Measurements from ENCODE around the gene PSMD3. TPM values are rescaled to one million over a fixed set of nuclear protein-coding genes. Genes with fewer than 3 reads are reported as not detected.

The PSMD3 gene
- total and polyA plus RNA-seq, 2 donors (not counting 1 experiment from before 2014, with no cell fraction given) = 55.5 to 66.9 TPM

GRCh38 chr17:40033339-40033738 is 52.7 kb downstream of the PSMD3 start:
- Histone ChIP-seq H3K4me1 (ENCODE audit: control insufficient read depth, extremely low read depth, insufficient read depth, low read length) (no peaks in the 10 kb centered on the region), H3K36me3 (ENCODE audit: control insufficient read depth, insufficient read depth, low read length) (peaks cover 30% of the 10 kb centered on the region), H2AFZ (ENCODE audit: low read length) (no peak overlapping the region), H4K20me1 (ENCODE audit: control insufficient read depth, extremely low read depth, insufficient read depth, low read length) (no peaks in the 10 kb centered on the region), H3K4me2 (ENCODE audit: extremely low read depth, insufficient read depth, low read length) (no peak overlapping the region), H3K27me3 (ENCODE audit: control insufficient read depth, insufficient read depth, low read length) (no peaks in the 10 kb centered on the region), H3K9me3 (ENCODE audit: control insufficient read depth, insufficient read depth, low read depth, low read length) (no peaks in the 10 kb centered on the region), H3K79me2 (ENCODE audit: control insufficient read depth, insufficient read depth, low read length) (no peaks in the 10 kb centered on the region), H3K27ac (ENCODE audit: insufficient read depth, low read length) (no peak overlapping the region), H3K9ac (ENCODE audit: insufficient read depth, low read length) (no peak overlapping the region), H3K4me3 (replicated peaks in 1 of 4; ENCODE audit: control extremely low read depth in 1 of 4, insufficient read depth in 1 of 4, low read depth in 3 of 4, low read length in 4 of 4) (no peak overlapping the region)
- TF ChIP-seq EZH2 (IDR thresholded peaks at IDR 0.05; ENCODE audit: low read length, missing control alignments) (no peak), CTCF (conservative IDR thresholded peaks at IDR 0.05 in 1 of 2, IDR thresholded peaks at IDR 0.05 in 1 of 2; ENCODE audit: low read depth in 1 of 2, low read length in 2 of 2) (no peak)
- DNase-seq (ENCODE audit: low read depth in 2 of 2) = no peak

GRCh38 chr17:40034426-40035161 is 54.0 kb downstream of the PSMD3 start:
- Histone ChIP-seq H3K9ac (ENCODE audit: insufficient read depth, low read length) (no peak overlapping the region), H2AFZ (ENCODE audit: low read length) (no peak overlapping the region), H3K4me2 (ENCODE audit: extremely low read depth, insufficient read depth, low read length) (no peak overlapping the region), H3K36me3 (ENCODE audit: control insufficient read depth, insufficient read depth, low read length) (peaks cover 25% of the 10 kb centered on the region), H3K9me3 (ENCODE audit: control insufficient read depth, insufficient read depth, low read depth, low read length) (no peaks in the 10 kb centered on the region), H3K4me3 (replicated peaks in 1 of 4; ENCODE audit: control extremely low read depth in 1 of 4, insufficient read depth in 1 of 4, low read depth in 3 of 4, low read length in 4 of 4) (no peak overlapping the region), H3K79me2 (ENCODE audit: control insufficient read depth, insufficient read depth, low read length) (no peaks in the 10 kb centered on the region), H4K20me1 (ENCODE audit: control insufficient read depth, extremely low read depth, insufficient read depth, low read length) (no peaks in the 10 kb centered on the region), H3K27ac (ENCODE audit: insufficient read depth, low read length) (no peak overlapping the region), H3K4me1 (ENCODE audit: control insufficient read depth, extremely low read depth, insufficient read depth, low read length) (peaks cover 6% of the 10 kb centered on the region), H3K27me3 (ENCODE audit: control insufficient read depth, insufficient read depth, low read length) (no peaks in the 10 kb centered on the region)
- TF ChIP-seq CTCF (conservative IDR thresholded peaks at IDR 0.05 in 1 of 2, IDR thresholded peaks at IDR 0.05 in 1 of 2; ENCODE audit: low read depth in 1 of 2, low read length in 2 of 2) (no peak), EZH2 (IDR thresholded peaks at IDR 0.05; ENCODE audit: low read length, missing control alignments) (no peak)
- no peak for DNase-seq (ENCODE audit: low read depth in 2 of 2)

- peaks cover 6% of the 10 kb centered on the region for H3K4me1 ChIP-seq (ENCODE audit: control insufficient read depth, extremely low read depth, insufficient read depth, low read length)
These were observed 54.6 kb downstream of the PSMD3 start for GRCh38 chr17:40035162-40035559.

More at GRCh38 chr17:40035162-40035559, 54.6 kb downstream of the PSMD3 start:
- H4K20me1 ChIP-seq (ENCODE audit: control insufficient read depth, extremely low read depth, insufficient read depth, low read length) = no peaks in the 10 kb centered on the region
- no peak overlapping the region for H3K4me3 ChIP-seq (replicated peaks in 1 of 4; ENCODE audit: control extremely low read depth in 1 of 4, insufficient read depth in 1 of 4, low read depth in 3 of 4, low read length in 4 of 4)
- H3K79me2 ChIP-seq (ENCODE audit: control insufficient read depth, insufficient read depth, low read length) = no peaks in the 10 kb centered on the region
- H3K27me3 ChIP-seq (ENCODE audit: control insufficient read depth, insufficient read depth, low read length) = no peaks in the 10 kb centered on the region
- peak; percentile 25 to 59 for DNase-seq (ENCODE audit: low read depth in 2 of 2)
- no peak overlapping the region for H3K9ac ChIP-seq (ENCODE audit: insufficient read depth, low read length)
- H3K4me2 ChIP-seq (ENCODE audit: extremely low read depth, insufficient read depth, low read length) = no peak overlapping the region
- peak; percentile 60 to 86 for TF ChIP-seq CTCF (conservative IDR thresholded peaks at IDR 0.05 in 1 of 2, IDR thresholded peaks at IDR 0.05 in 1 of 2; ENCODE audit: low read depth in 1 of 2, low read length in 2 of 2)
- TF ChIP-seq EZH2 (IDR thresholded peaks at IDR 0.05; ENCODE audit: low read length, missing control alignments) = no peak
- no peak overlapping the region for H3K27ac ChIP-seq (ENCODE audit: insufficient read depth, low read length)
- no peaks in the 10 kb centered on the region for H3K9me3 ChIP-seq (ENCODE audit: control insufficient read depth, insufficient read depth, low read depth, low read length)
- H2AFZ ChIP-seq (ENCODE audit: low read length) = no peak overlapping the region
- H3K36me3 ChIP-seq (ENCODE audit: control insufficient read depth, insufficient read depth, low read length) = peaks cover 23% of the 10 kb centered on the region
